IMR-90 (cell line): Measurements from ENCODE around the gene UVSSA.

ENCODE experiments used
- BHLHE40 ChIP-seq: fragments of 150-350 bp; IDR thresholded peaks from 2 replicates; pipeline ENCODE4 v1.6.1; 2016; ENCODE audit warnings: mild to moderate bottlenecking, low read depth, low read length
- CEBPB ChIP-seq: IDR thresholded peaks from 2 replicates; pipeline ENCODE4 v1.6.1; 2012; ENCODE audit warnings: low read depth, low read length, improper control_type of control experiment
- FOS ChIP-seq: fragments of 150-350 bp; IDR thresholded peaks from 2 replicates; pipeline ENCODE4 v1.6.1; 2016; ENCODE audit warnings: low read depth, low read length
- MAFK ChIP-seq: IDR thresholded peaks from 2 replicates; pipeline ENCODE4 v1.6.1; 2012; ENCODE audit warnings: low read depth, low read length, improper control_type of control experiment
- MAZ ChIP-seq: IDR thresholded peaks from 2 replicates; pipeline ENCODE4 v1.6.1; 2012; ENCODE audit warnings: low read depth, mild to moderate bottlenecking, low read length, improper control_type of control experiment, moderate library complexity, borderline replicate concordance
- NFE2L2 ChIP-seq: fragments of 150-350 bp; IDR thresholded peaks from 2 replicates; pipeline ENCODE4 v1.6.1; 2016; ENCODE audit warnings: low read depth, mild to moderate bottlenecking, low read length
- POLR2A ChIP-seq: IDR thresholded peaks from 2 replicates; pipeline ENCODE4 v1.6.1; 2012; ENCODE audit warnings: mild to moderate bottlenecking, low read depth, low read length
- RAD21 ChIP-seq: IDR thresholded peaks from 2 replicates; pipeline ENCODE4 v1.6.1; 2012; ENCODE audit warnings: low read length, improper control_type of control experiment
- SMC3 ChIP-seq: fragments of 150-350 bp; IDR thresholded peaks from 2 replicates; pipeline ENCODE4 v1.6.1; 2016; ENCODE audit warnings: low read depth, mild to moderate bottlenecking, antibody characterized with exemption, low read length, moderate library complexity
- USF2 ChIP-seq: fragments of 150-350 bp; IDR thresholded peaks from 2 replicates; pipeline ENCODE4 v1.6.1; 2017; ENCODE audit warnings: mild to moderate bottlenecking, antibody characterized with exemption, low read length, low read depth
- TF ChIP-seq, protein P1 (sequence below): conservative IDR thresholded peaks from 2 replicates; pipeline ENCODE4 v1.5.1; 2012; ENCODE audit warnings: mild to moderate bottlenecking, low read depth, low read length, improper control_type of control experiment
- TF ChIP-seq, protein P2 (sequence below): fragments of 150-350 bp; IDR thresholded peaks from 2 replicates; pipeline ENCODE4 v1.6.1; 2016; ENCODE audit warnings: low read depth, mild to moderate bottlenecking, low read length, moderate library complexity, borderline replicate concordance

DNA sequence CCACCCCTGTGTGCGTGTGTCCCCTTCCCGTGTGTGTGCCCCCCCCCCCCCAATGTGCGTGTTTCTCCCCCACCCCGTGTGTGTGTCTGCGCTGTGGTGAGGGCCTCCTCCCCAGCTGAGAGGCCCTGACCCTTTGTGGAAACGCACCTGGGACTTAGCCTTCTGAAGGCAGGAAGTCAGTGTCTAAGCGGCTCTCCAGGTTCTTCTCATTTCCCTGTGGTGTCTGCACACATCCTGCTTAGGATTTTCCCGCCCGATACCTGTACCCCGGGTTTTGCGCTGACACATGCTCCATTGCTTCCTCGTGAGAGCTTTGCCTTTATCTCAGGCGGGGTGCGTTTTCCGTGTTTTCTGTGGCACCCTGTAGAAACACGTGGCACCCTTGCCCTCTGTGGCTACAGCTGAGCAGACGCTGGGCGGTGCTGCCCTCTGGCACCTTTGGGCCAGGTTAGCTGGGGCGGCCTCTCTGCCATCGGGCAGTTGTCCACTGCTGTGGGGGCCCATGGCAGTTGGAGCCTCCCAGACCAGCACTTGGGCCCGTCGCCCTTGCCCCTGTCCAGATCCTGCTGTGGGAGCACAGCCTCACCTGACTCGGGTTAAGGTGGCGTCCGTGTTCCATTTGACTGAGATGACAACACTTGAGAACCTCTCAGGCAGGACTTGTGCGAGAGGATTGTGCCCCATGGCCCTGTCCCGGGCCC is 31.0 kb upstream of the UVSSA start:
- TF ChIP-seq RAD21 (no peak), FOS (no peak), CEBPB (no peak), POLR2A (no peak), SMC3 (no peak), USF2 (no peak), BHLHE40 (no peak), NFE2L2 (no peak), MAZ (no peak), MAFK (no peak)
- TF ChIP-seq, protein P1, sequence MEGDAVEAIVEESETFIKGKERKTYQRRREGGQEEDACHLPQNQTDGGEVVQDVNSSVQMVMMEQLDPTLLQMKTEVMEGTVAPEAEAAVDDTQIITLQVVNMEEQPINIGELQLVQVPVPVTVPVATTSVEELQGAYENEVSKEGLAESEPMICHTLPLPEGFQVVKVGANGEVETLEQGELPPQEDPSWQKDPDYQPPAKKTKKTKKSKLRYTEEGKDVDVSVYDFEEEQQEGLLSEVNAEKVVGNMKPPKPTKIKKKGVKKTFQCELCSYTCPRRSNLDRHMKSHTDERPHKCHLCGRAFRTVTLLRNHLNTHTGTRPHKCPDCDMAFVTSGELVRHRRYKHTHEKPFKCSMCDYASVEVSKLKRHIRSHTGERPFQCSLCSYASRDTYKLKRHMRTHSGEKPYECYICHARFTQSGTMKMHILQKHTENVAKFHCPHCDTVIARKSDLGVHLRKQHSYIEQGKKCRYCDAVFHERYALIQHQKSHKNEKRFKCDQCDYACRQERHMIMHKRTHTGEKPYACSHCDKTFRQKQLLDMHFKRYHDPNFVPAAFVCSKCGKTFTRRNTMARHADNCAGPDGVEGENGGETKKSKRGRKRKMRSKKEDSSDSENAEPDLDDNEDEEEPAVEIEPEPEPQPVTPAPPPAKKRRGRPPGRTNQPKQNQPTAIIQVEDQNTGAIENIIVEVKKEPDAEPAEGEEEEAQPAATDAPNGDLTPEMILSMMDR: no peak
- TF ChIP-seq, protein P2, sequence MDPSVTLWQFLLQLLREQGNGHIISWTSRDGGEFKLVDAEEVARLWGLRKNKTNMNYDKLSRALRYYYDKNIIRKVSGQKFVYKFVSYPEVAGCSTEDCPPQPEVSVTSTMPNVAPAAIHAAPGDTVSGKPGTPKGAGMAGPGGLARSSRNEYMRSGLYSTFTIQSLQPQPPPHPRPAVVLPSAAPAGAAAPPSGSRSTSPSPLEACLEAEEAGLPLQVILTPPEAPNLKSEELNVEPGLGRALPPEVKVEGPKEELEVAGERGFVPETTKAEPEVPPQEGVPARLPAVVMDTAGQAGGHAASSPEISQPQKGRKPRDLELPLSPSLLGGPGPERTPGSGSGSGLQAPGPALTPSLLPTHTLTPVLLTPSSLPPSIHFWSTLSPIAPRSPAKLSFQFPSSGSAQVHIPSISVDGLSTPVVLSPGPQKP: no peak
